WTC11 (cell line): ENCODE measurements around the gene RABGAP1. TPM values are rescaled to one million over a fixed set of nuclear protein-coding genes. Genes with fewer than 3 reads are reported as not detected.

ENCODE experiments used
- ATAC-seq: fragments of 200-7000 bp; cut with Tn5 transposase; 2 replicates; pipeline ENCODE4 v1.10.0; 2021; ENCODE audit warnings: mild to moderate bottlenecking, moderate library complexity
- CTCF ChIA-PET: fragments of 300-600 bp; sonication (Branson Sonifier 250); formaldehyde crosslinking; loops from one replicate; lab custom pipeline; 2021; ENCODE audit warnings: antibody characterized with exemption; lab: Charles Lee
- POLR2A ChIA-PET: fragments of 350-600 bp; sonication (Branson Sonifier 250); formaldehyde crosslinking; loops from one replicate; lab custom pipeline; 2021; ENCODE audit warnings: antibody characterized with exemption; lab: Charles Lee
- DNase-seq: peaks from one replicate; pipeline ENCODE4 v3.0.0; 2021; ENCODE audit warnings: low spot score
- H3K27ac Mint-ChIP-seq: 2 replicates; pipeline ENCODE4 v1.8.0; 2021; ENCODE audit warnings: mixed read lengths
- H3K27me3 Mint-ChIP-seq: 2 replicates; pipeline ENCODE4 v1.8.0; 2021; ENCODE audit warnings: low read depth, mild to moderate bottlenecking, moderate library complexity, mixed read lengths
- H3K36me3 Mint-ChIP-seq: 2 replicates; pipeline ENCODE4 v1.8.0; 2021; ENCODE audit warnings: mixed read lengths
- H3K4me1 Mint-ChIP-seq: 2 replicates; pipeline ENCODE4 v1.8.0; 2022; ENCODE audit warnings: mixed read lengths
- H3K4me3 Mint-ChIP-seq: 2 replicates; pipeline ENCODE4 v1.8.0; 2021; ENCODE audit warnings: mild to moderate bottlenecking, moderate library complexity, mixed read lengths
- H3K9me3 Mint-ChIP-seq: 2 replicates; pipeline ENCODE4 v1.8.0; 2021; ENCODE audit warnings: mixed read lengths
- CREB1 ChIP-seq: sonication (generic); formaldehyde crosslinking; IDR thresholded peaks from 2 replicates; pipeline ENCODE4 v1.8.0; 2023; ENCODE audit warnings: mild to moderate bottlenecking, missing genetic modification reagents
- NFYB ChIP-seq: sonication (generic); formaldehyde crosslinking; conservative IDR thresholded peaks from 2 replicates; pipeline ENCODE4 v1.8.0; 2022; ENCODE audit warnings: low read depth, missing genetic modification reagents
- SP1 ChIP-seq: sonication (generic); formaldehyde crosslinking; conservative IDR thresholded peaks from 2 replicates; pipeline ENCODE4 v1.8.1; 2022; ENCODE audit warnings: missing genetic modification reagents
- TEAD4 ChIP-seq: sonication (generic); formaldehyde crosslinking; IDR thresholded peaks from 2 replicates; pipeline ENCODE4 v1.8.0; 2022; ENCODE audit warnings: mild to moderate bottlenecking, missing genetic modification reagents
- TP53 ChIP-seq: sonication (generic); formaldehyde crosslinking; IDR thresholded peaks from 2 replicates; pipeline ENCODE4 v1.8.1; 2023; ENCODE audit warnings: mild to moderate bottlenecking, missing genetic modification reagents
- ZBTB21 ChIP-seq: sonication (generic); formaldehyde crosslinking; IDR thresholded peaks from 2 replicates; pipeline ENCODE4 v1.8.1; 2023; ENCODE audit warnings: mild to moderate bottlenecking, missing genetic modification reagents, borderline replicate concordance
- ZNF121 ChIP-seq: sonication (generic); formaldehyde crosslinking; IDR thresholded peaks from 2 replicates; pipeline ENCODE4 v1.8.0; 2023; ENCODE audit warnings: missing genetic modification reagents
- ZNF219 ChIP-seq: sonication (generic); formaldehyde crosslinking; IDR thresholded peaks from 2 replicates; pipeline ENCODE4 v1.8.0; 2023; ENCODE audit warnings: missing genetic modification reagents, mild to moderate bottlenecking, borderline replicate concordance
- ZNF263 ChIP-seq: sonication (generic); formaldehyde crosslinking; IDR thresholded peaks from 2 replicates; pipeline ENCODE4 v1.8.1; 2022; ENCODE audit warnings: low read depth, mild to moderate bottlenecking, moderate library complexity, missing genetic modification reagents
- total RNA-seq: library from RNA; stranded (reverse); gene quantifications from 3 replicates; pipeline ENCODE4 v1.2.3, GENCODE V29; 2021
- TF ChIP-seq, protein P1 (sequence below): sonication (generic); formaldehyde crosslinking; IDR thresholded peaks from 2 replicates; pipeline ENCODE4 v1.8.1; 2023; ENCODE audit warnings: mild to moderate bottlenecking, missing genetic modification reagents
- TF ChIP-seq, protein P2 (sequence below): sonication (generic); formaldehyde crosslinking; conservative IDR thresholded peaks from 2 replicates; pipeline ENCODE4 v1.8.1; 2023; ENCODE audit warnings: mild to moderate bottlenecking, low read depth, missing genetic modification reagents, moderate library complexity
- TF ChIP-seq, protein P3 (sequence below): sonication (generic); formaldehyde crosslinking; IDR thresholded peaks from 2 replicates; pipeline ENCODE4 v1.8.1; 2023; ENCODE audit warnings: mild to moderate bottlenecking, missing genetic modification reagents
- TF ChIP-seq, protein P4 (sequence below): sonication (generic); formaldehyde crosslinking; IDR thresholded peaks from 2 replicates; pipeline ENCODE4 v1.8.0; 2023; ENCODE audit warnings: missing genetic modification reagents, mild to moderate bottlenecking, borderline replicate concordance

Gene RABGAP1
- total RNA-seq, 1 experiment from 2014 or later: 38.1 TPM

DNA sequence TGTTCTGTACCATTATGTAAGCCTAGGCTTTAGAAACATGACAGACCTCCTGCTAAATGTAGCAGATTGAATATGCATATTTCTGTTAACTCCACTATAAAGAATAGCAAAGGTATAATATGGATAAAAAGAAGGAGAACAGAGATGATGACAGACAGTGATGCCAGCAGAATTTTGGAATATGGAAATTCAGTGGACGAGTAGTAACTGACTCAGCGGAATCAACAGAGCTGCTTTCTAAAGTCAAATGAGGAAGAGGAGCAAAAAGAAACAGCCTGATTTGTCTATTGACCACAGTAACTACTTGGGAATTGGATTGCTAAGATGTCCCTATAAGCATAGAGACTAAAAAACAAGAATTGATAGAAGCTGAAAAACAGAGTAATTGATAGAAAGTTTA, 100.7 kb downstream of the RABGAP1 start (continued):
- no peak for TF ChIP-seq TP53 (CRISPR knock-in tag)

DNA sequence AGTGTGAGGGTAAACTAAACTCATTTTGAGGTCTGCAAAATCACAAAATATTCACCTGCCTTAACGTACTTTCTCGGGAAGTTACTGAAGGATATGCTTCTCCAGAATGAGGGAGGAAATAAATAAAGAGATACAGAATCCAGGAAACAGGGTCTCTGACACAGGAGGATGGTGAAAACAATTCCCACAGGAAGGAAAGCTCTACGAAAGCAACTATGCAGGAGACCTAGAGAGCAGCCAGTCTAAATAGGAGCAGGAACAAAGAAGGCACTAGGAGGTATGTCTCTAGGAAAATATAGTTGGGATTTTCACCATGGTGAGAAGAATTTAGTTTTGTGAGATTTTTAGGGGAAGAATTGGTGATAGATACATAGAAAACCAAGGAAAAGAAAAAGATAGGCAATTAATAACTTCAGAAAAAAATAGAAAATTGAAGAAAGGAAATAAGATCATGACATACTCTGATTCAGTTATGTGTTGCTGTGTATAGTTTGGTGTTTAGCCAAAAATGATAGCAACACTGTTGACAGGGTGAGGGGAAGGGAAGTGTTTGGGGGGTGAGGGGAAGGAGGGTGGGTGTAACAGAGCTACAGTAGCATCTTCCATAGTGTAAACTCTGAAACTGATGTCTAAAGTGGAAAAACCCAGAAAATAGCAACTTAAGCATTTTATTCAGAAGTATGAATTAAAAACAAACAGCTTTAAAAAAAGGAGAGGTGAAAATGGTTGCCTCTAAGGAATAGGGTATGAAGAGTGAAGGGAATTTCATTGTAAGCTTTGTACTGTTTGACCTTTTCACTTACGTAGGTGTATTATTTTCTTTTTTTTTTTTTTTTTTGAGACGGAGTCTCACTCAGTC, 102.5 kb downstream of the RABGAP1 start:
- H3K36me3 Mint-ChIP-seq: peaks cover 9% of the 10 kb centered on the region
- TF ChIP-seq, protein P1, sequence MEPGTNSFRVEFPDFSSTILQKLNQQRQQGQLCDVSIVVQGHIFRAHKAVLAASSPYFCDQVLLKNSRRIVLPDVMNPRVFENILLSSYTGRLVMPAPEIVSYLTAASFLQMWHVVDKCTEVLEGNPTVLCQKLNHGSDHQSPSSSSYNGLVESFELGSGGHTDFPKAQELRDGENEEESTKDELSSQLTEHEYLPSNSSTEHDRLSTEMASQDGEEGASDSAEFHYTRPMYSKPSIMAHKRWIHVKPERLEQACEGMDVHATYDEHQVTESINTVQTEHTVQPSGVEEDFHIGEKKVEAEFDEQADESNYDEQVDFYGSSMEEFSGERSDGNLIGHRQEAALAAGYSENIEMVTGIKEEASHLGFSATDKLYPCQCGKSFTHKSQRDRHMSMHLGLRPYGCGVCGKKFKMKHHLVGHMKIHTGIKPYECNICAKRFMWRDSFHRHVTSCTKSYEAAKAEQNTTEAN (CRISPR knock-in tag): no peak
- TF ChIP-seq, protein P2, sequence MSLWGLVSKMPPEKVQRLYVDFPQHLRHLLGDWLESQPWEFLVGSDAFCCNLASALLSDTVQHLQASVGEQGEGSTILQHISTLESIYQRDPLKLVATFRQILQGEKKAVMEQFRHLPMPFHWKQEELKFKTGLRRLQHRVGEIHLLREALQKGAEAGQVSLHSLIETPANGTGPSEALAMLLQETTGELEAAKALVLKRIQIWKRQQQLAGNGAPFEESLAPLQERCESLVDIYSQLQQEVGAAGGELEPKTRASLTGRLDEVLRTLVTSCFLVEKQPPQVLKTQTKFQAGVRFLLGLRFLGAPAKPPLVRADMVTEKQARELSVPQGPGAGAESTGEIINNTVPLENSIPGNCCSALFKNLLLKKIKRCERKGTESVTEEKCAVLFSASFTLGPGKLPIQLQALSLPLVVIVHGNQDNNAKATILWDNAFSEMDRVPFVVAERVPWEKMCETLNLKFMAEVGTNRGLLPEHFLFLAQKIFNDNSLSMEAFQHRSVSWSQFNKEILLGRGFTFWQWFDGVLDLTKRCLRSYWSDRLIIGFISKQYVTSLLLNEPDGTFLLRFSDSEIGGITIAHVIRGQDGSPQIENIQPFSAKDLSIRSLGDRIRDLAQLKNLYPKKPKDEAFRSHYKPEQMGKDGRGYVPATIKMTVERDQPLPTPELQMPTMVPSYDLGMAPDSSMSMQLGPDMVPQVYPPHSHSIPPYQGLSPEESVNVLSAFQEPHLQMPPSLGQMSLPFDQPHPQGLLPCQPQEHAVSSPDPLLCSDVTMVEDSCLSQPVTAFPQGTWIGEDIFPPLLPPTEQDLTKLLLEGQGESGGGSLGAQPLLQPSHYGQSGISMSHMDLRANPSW (CRISPR knock-in tag): no peak
- no peak for TF ChIP-seq TEAD4
- TF ChIP-seq, protein P3, sequence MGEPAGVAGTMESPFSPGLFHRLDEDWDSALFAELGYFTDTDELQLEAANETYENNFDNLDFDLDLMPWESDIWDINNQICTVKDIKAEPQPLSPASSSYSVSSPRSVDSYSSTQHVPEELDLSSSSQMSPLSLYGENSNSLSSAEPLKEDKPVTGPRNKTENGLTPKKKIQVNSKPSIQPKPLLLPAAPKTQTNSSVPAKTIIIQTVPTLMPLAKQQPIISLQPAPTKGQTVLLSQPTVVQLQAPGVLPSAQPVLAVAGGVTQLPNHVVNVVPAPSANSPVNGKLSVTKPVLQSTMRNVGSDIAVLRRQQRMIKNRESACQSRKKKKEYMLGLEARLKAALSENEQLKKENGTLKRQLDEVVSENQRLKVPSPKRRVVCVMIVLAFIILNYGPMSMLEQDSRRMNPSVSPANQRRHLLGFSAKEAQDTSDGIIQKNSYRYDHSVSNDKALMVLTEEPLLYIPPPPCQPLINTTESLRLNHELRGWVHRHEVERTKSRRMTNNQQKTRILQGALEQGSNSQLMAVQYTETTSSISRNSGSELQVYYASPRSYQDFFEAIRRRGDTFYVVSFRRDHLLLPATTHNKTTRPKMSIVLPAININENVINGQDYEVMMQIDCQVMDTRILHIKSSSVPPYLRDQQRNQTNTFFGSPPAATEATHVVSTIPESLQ (CRISPR knock-in tag): no peak
- no peak for TF ChIP-seq ZNF219
- no peak for TF ChIP-seq ZNF121
- TF ChIP-seq, protein P4, sequence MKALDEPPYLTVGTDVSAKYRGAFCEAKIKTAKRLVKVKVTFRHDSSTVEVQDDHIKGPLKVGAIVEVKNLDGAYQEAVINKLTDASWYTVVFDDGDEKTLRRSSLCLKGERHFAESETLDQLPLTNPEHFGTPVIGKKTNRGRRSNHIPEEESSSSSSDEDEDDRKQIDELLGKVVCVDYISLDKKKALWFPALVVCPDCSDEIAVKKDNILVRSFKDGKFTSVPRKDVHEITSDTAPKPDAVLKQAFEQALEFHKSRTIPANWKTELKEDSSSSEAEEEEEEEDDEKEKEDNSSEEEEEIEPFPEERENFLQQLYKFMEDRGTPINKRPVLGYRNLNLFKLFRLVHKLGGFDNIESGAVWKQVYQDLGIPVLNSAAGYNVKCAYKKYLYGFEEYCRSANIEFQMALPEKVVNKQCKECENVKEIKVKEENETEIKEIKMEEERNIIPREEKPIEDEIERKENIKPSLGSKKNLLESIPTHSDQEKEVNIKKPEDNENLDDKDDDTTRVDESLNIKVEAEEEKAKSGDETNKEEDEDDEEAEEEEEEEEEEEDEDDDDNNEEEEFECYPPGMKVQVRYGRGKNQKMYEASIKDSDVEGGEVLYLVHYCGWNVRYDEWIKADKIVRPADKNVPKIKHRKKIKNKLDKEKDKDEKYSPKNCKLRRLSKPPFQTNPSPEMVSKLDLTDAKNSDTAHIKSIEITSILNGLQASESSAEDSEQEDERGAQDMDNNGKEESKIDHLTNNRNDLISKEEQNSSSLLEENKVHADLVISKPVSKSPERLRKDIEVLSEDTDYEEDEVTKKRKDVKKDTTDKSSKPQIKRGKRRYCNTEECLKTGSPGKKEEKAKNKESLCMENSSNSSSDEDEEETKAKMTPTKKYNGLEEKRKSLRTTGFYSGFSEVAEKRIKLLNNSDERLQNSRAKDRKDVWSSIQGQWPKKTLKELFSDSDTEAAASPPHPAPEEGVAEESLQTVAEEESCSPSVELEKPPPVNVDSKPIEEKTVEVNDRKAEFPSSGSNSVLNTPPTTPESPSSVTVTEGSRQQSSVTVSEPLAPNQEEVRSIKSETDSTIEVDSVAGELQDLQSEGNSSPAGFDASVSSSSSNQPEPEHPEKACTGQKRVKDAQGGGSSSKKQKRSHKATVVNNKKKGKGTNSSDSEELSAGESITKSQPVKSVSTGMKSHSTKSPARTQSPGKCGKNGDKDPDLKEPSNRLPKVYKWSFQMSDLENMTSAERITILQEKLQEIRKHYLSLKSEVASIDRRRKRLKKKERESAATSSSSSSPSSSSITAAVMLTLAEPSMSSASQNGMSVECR (CRISPR knock-in tag): no peak
- TF ChIP-seq NFYB (CRISPR knock-in tag): no peak
- no peak for TF ChIP-seq TP53 (CRISPR knock-in tag)
- TF ChIP-seq ZNF263: no peak
- no peak for TF ChIP-seq SP1 (CRISPR knock-in tag)
- no peak for TF ChIP-seq ZBTB21 (CRISPR knock-in tag)
- no peak for TF ChIP-seq CREB1 (CRISPR knock-in tag)
- ATAC-seq (no peak), DNase-seq (no peak)
- H3K9me3 Mint-ChIP-seq: no peaks in the 10 kb centered on the region
- peak overlapping the region; percentile 42; the same call in 1 of the 2 replicates for H3K27ac Mint-ChIP-seq
- ChIA-PET CTCF (interaction anchor here (1.3 kb wide), 1 partner anchor 306 kb away, joined by 4 read pairs; no protein-coding TSS in a partner anchor), POLR2A (interaction anchor here (0.7 kb wide), 2 partner anchors 88 to 1808 kb away, joined by 3 to 6 read pairs; no protein-coding TSS in a partner anchor)
- no peak overlapping the region for H3K4me3 Mint-ChIP-seq
- no peaks in the 10 kb centered on the region for H3K4me1 Mint-ChIP-seq
- no peaks in the 10 kb centered on the region for H3K27me3 Mint-ChIP-seq
